Lower leg skin (tissue), 3 donors: ENCODE results near the gene CD84.

Experiments used
- POLR2A ChIP-seq, 2 donors: fragments of 450-650 bp; IDR thresholded peaks; one replicate each; pipeline ENCODE4 v1.6.1; 2016 to 2017; ENCODE audit warnings: antibody characterized with exemption in 2 of 2, mild to moderate bottlenecking in 1 of 2, moderate library complexity in 1 of 2
- TF ChIP-seq, protein P1 (sequence below), 3 donors: fragments of 450-650 bp; IDR thresholded peaks; one replicate each; pipeline ENCODE4 v1.5.1; 2016; ENCODE audit warnings: antibody characterized with exemption in 3 of 3, mild to moderate bottlenecking in 3 of 3, moderate library complexity in 2 of 3

DNA sequence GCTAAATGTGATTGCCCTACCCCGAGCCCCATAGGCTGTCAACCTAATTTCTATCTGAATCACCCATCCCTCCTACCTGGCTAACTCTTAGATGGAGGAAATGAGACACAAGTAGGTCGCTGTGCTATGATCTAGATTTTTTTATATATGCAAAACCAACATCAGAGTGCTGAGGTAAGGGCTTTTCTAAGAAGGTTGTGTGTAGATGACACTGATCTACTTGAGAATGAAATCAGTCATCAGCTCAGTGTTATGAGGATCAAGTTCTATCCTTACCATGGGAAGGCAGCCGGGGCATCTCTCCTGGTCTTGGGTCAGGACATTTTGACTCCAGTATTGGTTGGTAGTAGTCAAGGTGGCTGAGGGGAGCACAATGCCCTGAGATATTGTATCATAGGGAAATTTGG, 43.9 kb upstream of the CD84 start:
- no peak for TF ChIP-seq POLR2A (IDR thresholded peaks at IDR 0.05)
- TF ChIP-seq, protein P1, sequence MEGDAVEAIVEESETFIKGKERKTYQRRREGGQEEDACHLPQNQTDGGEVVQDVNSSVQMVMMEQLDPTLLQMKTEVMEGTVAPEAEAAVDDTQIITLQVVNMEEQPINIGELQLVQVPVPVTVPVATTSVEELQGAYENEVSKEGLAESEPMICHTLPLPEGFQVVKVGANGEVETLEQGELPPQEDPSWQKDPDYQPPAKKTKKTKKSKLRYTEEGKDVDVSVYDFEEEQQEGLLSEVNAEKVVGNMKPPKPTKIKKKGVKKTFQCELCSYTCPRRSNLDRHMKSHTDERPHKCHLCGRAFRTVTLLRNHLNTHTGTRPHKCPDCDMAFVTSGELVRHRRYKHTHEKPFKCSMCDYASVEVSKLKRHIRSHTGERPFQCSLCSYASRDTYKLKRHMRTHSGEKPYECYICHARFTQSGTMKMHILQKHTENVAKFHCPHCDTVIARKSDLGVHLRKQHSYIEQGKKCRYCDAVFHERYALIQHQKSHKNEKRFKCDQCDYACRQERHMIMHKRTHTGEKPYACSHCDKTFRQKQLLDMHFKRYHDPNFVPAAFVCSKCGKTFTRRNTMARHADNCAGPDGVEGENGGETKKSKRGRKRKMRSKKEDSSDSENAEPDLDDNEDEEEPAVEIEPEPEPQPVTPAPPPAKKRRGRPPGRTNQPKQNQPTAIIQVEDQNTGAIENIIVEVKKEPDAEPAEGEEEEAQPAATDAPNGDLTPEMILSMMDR (IDR thresholded peaks at IDR 0.05), result no peak
